Stimulated activated naive CD8-positive, alpha-beta T cell treated with anti-CD3 and anti-CD28 coated beads, Interleukin-15, Interleukin-2, amounts not matched to agents 100 ng/mL and 50 ng/mL, for 24 hours (primary cell): ENCODE data around the gene RSPH9.
A peak's percentile ranks its signal among the peaks of the same experiment; 100 is the strongest.
"Not testable (repeated sequence)": the region's sequence is repeated elsewhere in the genome, so short reads cannot be mapped to it uniquely, and the experiment has no call there.

Source experiments
- H3K27ac Mint-ChIP-seq: one replicate; pipeline ENCODE4 v1.8.0; 2021; ENCODE audit warnings: mild to moderate bottlenecking, mixed read lengths
- H3K27me3 Mint-ChIP-seq: one replicate; pipeline ENCODE4 v1.8.0; 2021; ENCODE audit warnings: mixed read lengths
- H3K36me3 Mint-ChIP-seq: one replicate; pipeline ENCODE4 v1.8.0; 2021; ENCODE audit warnings: low read depth, mixed read lengths
- H3K4me1 Mint-ChIP-seq: one replicate; pipeline ENCODE4 v1.8.0; 2021; ENCODE audit warnings: low read depth, mixed read lengths
- H3K4me3 Mint-ChIP-seq: one replicate; pipeline ENCODE4 v1.8.0; 2021; ENCODE audit warnings: mild to moderate bottlenecking, mixed read lengths
- H3K9me3 Mint-ChIP-seq: one replicate; pipeline ENCODE4 v1.8.0; 2021; ENCODE audit warnings: mixed read lengths

The RSPH9 gene

GRCh38 chr6:43682724-43683429 is 38.0 kb downstream of the RSPH9 start:
- Mint-ChIP-seq H3K27me3 (no peaks in the 10 kb centered on the region), H3K4me3 (no peak overlapping the region), H3K27ac (peak overlapping the region; percentile 54), H3K36me3 (peaks cover 39% of the 10 kb centered on the region), H3K4me1 (peaks cover 42% of the 10 kb centered on the region), H3K9me3 (no peaks in the 10 kb centered on the region)

DNA sequence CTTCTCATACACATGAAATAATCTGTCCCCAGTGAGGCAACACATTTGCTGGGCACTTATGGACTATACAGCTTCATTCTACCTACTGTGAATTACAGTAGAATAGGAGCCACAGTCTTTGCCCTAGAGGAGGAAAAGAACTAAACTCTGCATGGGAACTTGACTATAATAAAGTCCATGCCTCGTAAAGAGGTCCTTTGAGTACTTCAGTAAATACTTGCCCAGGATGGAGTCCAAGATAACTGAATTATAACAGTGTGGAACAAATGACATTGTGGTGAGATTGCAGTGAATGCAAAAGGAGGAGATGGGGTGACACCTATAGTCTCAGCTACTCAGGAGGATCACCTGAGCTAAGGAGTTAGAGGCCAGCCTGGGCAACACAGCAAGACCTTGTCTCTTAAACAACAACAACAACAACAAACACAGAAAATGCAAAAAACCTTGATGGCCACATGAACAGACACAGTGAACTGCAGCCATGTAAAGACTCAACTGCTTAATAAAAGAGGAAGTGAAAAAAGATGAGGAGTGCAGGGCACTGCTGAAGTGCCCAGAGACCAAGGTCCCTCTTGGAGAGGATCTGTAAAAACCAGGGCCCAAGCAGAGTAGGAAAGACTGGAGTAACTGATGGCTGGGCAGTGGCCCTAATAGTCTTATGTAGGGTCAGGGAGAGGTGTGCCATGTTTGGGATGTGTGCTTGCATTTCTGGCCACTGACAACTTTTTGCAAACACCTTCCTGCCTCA is 39.0 kb downstream of the RSPH9 start:
- peaks cover 32% of the 10 kb centered on the region for H3K36me3 Mint-ChIP-seq
- H3K9me3 Mint-ChIP-seq, result no peaks in the 10 kb centered on the region
- no peak overlapping the region for H3K4me3 Mint-ChIP-seq
- H3K4me1 Mint-ChIP-seq, result peaks cover 48% of the 10 kb centered on the region
- no peak overlapping the region for H3K27ac Mint-ChIP-seq
- H3K27me3 Mint-ChIP-seq, result no peaks in the 10 kb centered on the region

DNA sequence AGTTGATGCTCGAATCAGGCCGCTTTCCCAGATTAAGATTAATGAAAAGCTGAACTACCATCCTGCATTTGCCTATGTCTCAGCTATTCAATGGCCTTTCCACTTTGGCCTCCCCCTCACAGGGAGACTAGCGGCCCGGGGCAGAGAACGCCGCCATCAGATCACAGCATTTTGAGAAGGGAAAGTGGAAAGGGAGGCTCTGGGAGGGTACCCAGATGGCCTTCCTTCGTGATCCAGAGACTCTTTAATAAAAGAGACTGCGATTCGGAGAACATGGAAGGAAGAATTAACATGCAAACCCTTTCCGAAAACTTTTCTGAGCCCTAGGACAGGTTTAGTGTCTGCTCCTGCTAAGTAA is 42.2 kb downstream of the RSPH9 start:
- Mint-ChIP-seq H3K27me3 (peaks cover 4% of the 10 kb centered on the region), H3K4me1 (peaks cover 48% of the 10 kb centered on the region), H3K36me3 (peaks cover 15% of the 10 kb centered on the region), H3K9me3 (no peaks in the 10 kb centered on the region), H3K27ac (peak overlapping the region; percentile 90), H3K4me3 (peak overlapping the region; percentile 94)

GRCh38 chr6:43687437-43688347 is 42.9 kb downstream of the RSPH9 start, which contains the start of gene MRPS18A:
Gene MRPS18A, minus strand, starts transcription at chr6:43687791. Its CDS starts 12 bp downstream, at chr6:43687779.
- Mint-ChIP-seq H3K36me3 (peaks cover 15% of the 10 kb centered on the region), H3K27ac (peak within 1 kb of the TSS; percentile 90), H3K27me3 (peaks cover 4% of the 10 kb centered on the region), H3K4me3 (peak within 1 kb of the TSS; percentile 94), H3K9me3 (no peaks in the 10 kb centered on the region), H3K4me1 (peaks cover 48% of the 10 kb centered on the region)

DNA sequence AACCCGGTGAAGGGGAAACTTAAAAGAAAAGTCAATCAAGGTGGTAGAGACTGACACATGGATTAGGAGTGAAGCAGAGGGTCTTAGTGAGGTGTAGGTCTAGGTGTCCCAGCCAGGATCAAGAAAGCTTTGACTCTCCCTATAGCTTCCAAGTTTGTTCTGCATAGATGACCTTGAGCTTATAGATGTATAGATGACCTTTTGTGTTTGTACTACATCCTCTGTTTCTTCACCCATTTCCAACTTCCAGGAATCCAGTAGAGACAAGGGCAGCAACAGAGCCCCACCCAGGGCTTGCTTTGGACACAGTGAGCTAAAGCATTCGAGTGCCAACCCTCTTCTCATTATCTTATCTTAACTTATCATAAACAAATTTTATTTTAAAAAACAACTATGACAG is 44.6 kb downstream of the RSPH9 start:
- peaks cover 32% of the 10 kb centered on the region for H3K4me1 Mint-ChIP-seq
- no peak overlapping the region for H3K27ac Mint-ChIP-seq
- no peaks in the 10 kb centered on the region for H3K9me3 Mint-ChIP-seq
- H3K27me3 Mint-ChIP-seq, result peaks cover 5% of the 10 kb centered on the region
- no peak overlapping the region for H3K4me3 Mint-ChIP-seq
- peaks cover 11% of the 10 kb centered on the region for H3K36me3 Mint-ChIP-seq

DNA sequence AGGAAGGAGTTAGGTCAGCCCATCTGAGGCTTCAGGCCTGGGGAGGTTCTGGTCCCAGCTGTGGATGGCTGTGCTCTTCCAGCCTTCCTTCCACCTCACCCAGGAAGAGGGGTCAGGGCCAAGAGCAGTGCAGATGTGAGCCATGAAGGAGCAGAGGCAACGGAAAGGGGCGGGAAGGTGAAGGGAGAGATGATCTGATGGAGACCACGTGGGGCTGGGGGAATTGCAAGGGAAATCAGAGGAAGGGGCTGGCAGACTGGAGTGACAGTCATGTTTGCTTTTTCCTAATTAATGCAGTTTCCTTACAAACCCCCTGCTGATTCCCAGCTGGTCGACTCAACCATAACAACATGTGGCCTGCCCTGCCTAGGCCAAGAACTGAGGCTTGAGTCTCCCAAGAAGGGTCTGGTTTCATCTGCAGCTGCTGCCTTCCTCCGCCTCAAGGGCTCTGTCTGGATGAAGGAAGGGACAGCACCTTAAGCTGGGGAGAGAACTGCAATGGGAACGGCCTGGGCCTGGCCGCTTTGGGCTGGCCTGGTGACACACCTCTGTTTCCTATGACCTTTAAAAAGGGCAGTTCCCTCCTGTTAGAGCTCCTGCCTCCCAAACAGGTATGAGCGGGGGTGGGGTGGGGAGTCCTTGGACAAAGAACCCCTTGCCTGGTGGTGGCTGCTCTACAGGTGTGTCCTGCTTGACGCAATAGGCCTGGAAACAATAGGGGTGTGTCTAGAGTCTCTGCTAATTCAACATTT is 50.6 kb downstream of the RSPH9 start:
- H3K4me3 Mint-ChIP-seq, result no peak overlapping the region

GRCh38 chr6:43695967-43696291 is 51.1 kb downstream of the RSPH9 start:
- Mint-ChIP-seq H3K9me3 (no peaks in the 10 kb centered on the region), H3K36me3 (no peaks in the 10 kb centered on the region), H3K4me3 (no peak overlapping the region), H3K27me3 (peaks cover 8% of the 10 kb centered on the region), H3K27ac (no peak overlapping the region), H3K4me1 (no peaks in the 10 kb centered on the region)

More for the DNA sequence above, 50.6 kb downstream of the RSPH9 start:
- Mint-ChIP-seq H3K4me1 (no peaks in the 10 kb centered on the region), H3K27me3 (peaks cover 8% of the 10 kb centered on the region), H3K36me3 (no peaks in the 10 kb centered on the region), H3K9me3 (no peaks in the 10 kb centered on the region), H3K27ac (no peak overlapping the region)

DNA sequence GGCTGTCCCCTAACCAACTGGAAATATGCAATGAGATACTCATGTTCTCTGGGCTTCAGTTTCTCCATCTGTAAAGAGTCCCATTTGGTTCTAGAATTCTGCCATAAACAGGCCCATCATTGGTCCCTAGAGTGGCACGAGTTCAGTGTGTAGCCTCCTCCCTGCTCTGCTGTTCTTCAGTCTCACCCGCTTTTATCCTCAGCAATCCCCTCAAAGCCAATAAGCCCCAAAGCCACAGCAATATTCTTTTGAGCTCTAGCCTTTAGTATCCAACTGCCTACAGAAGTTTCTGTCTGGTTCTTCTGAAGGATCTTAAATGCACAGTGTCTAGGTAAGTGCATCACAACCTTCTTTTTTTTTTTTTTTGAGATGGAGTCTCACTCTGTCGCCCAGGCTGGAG is 52.6 kb downstream of the RSPH9 start:
- Mint-ChIP-seq H3K9me3 (no peaks in the 10 kb centered on the region), H3K27me3 (peaks cover 16% of the 10 kb centered on the region), H3K4me3 (no peak overlapping the region), H3K27ac (no peak overlapping the region), H3K4me1 (peaks cover 1% of the 10 kb centered on the region), H3K36me3 (no peaks in the 10 kb centered on the region)

GRCh38 chr6:43698584-43699349 is 53.9 kb downstream of the RSPH9 start:
- no peaks in the 10 kb centered on the region for H3K36me3 Mint-ChIP-seq
- peaks cover 24% of the 10 kb centered on the region for H3K27me3 Mint-ChIP-seq
- H3K9me3 Mint-ChIP-seq, result no peaks in the 10 kb centered on the region

GRCh38 chr6:43699564-43700186 is 54.8 kb downstream of the RSPH9 start:
- H3K27me3 Mint-ChIP-seq, result peaks cover 25% of the 10 kb centered on the region
- no peaks in the 10 kb centered on the region for H3K36me3 Mint-ChIP-seq
- H3K27ac Mint-ChIP-seq, result no peak overlapping the region
- no peaks in the 10 kb centered on the region for H3K9me3 Mint-ChIP-seq
- H3K4me1 Mint-ChIP-seq, result peaks cover 6% of the 10 kb centered on the region
- H3K4me3 Mint-ChIP-seq, result no peak overlapping the region

More at GRCh38 chr6:43698584-43699349, 53.9 kb downstream of the RSPH9 start:
- Mint-ChIP-seq H3K4me3 (no peak overlapping the region), H3K4me1 (peaks cover 6% of the 10 kb centered on the region), H3K27ac (no peak overlapping the region)

DNA sequence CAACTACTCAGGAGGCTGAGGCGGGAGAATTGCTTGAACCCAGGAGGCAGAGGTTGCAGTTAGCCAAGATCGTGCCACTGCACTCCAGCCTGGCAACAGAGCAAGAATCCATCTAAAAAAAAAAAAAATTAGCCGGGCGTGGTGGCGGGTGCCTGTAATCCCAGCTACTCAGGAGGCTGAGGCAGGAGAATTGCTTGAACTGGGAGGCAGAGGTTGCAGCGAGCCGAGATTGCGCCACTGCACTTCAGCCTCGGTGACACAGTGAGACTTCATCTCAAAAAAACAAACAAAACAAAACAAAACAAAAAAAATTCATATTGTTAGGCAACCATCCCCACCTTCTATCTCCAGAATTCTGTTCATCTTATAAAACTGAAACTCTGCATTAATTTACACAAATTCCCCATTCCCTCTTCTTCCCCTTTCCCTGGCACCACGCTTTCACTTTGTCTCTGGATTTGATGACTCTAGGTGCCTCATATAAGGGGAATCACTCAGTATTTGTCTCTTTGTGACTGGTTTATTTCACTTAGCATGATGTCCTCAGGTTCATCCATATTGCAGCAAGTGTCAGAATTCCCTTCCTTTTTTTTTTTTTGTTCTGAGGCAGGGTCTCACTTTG is 56.2 kb downstream of the RSPH9 start:
- not testable (repeated sequence) for H3K36me3 Mint-ChIP-seq, H3K9me3 Mint-ChIP-seq, H3K4me1 Mint-ChIP-seq, H3K27ac Mint-ChIP-seq, H3K4me3 Mint-ChIP-seq
- peaks cover 28% of the 10 kb centered on the region for H3K27me3 Mint-ChIP-seq

DNA sequence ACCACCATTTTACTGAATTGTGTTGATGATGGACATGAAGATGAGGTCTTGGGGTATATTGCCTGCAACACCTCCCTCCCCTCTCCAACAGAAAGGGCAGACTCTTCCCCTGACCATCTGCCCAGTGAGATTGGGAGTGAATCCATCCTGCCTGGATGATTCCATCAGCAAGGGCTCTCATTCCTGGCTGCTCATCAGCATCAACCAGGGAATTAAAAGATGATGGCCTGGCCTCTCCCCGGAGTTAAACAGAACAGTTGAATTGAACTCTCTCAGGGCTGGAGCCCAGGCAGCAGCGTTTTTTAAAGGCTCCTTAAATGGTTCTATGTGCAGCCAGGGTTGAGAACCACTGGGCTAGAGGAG is 57.3 kb downstream of the RSPH9 start:
- Mint-ChIP-seq H3K4me3 (no peak overlapping the region), H3K9me3 (no peaks in the 10 kb centered on the region), H3K27me3 (peaks cover 37% of the 10 kb centered on the region), H3K4me1 (peaks cover 19% of the 10 kb centered on the region), H3K36me3 (no peaks in the 10 kb centered on the region), H3K27ac (no peak overlapping the region)
